ENCODE measurements around the gene GZMM. TPM values are rescaled to one million over a fixed set of nuclear protein-coding genes. Genes with fewer than 3 reads are reported as not detected.

Gene GZMM
- total RNA-seq, 1 donor from 2014 or later, result not detected

GRCh38 chr19:507286-508203 is 36.3 kb upstream of the GZMM start, which contains the start of gene TPGS1:
Gene TPGS1 (plus strand): TSS chr19:507497. CDS start chr19:507507, 10 bp downstream.
- Histone ChIP-seq H3K27me3 (no peaks in the 10 kb centered on the region), H3K36me3 (no peaks in the 10 kb centered on the region), H3K4me1 (peaks cover 39% of the 10 kb centered on the region), H3K4me3 (peak within 1 kb of the TSS; percentile 81 to 100), H3K9me3 (no peaks in the 10 kb centered on the region), H3K27ac (peak within 1 kb of the TSS; percentile 94)
- intact Hi-C loops (cut with DNase I), result no loop called here
- TF ChIP-seq POLR2A (IDR thresholded peaks at IDR 0.05), result no peak
- TF ChIP-seq CTCF (IDR thresholded peaks at IDR 0.05), result peak in 1 of 3 experiments; percentile 16
- TF ChIP-seq POLR2AphosphoS5 (IDR thresholded peaks at IDR 0.05; ENCODE audit: insufficient read depth in 1 of 2, low read depth in 1 of 2), result peak; percentile 56 to 86
- no peak for DNase-seq (ENCODE audit: extremely low spot score in 2 of 2)

DNA sequence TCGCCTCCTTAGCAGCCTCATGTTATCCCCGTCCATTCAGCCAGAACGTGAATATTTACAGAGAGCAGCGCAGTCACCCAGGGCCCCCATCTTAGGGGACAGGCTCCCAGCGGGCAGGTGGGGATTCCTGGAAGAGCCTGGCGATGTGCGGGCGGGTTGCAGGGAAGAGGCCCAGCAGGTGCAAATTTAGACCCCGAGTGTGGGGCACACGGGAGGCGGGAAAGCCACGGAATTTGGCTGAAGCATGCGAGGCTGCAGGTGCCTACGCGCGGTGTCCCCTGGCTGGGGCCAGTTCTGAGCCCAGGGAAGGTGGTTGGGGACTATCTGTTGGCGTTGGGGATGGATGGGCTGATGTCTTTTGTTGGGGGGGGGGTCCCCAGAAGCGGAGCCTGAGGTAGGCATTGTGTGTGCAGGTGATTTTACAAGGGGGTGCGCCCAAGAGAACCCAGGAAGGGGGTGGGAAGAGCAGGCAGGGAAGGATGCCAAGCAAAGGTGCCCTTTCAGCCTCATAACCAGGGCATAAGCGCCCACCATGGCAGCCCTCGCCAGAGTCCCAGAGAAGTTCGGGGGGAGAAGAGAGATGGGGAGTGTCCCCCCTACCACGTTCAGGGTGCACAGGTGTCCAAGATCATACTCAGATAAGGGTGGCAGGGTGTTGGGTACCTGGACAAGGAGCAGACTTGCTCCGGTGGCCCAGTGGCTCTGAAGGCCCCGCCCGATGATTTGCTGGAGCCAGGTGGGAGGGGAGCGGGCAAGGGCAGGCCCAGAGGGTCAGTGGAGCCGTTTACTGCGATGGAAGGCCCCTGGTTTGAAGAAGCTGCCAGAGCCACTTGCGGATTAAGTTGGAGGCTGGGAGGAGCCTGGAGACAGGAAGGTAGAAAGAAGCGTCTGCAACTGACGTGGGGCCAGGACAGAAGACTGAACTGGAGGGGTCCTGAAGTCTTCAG is 35.4 kb upstream of the GZMM start:
- DNase-seq (ENCODE audit: extremely low spot score in 2 of 2), result no peak
- intact Hi-C loops (cut with DNase I), result no loop called here
- Histone ChIP-seq H3K4me3 (peak overlapping the region; percentile 81 to 100), H3K27me3 (no peaks in the 10 kb centered on the region), H3K36me3 (no peaks in the 10 kb centered on the region), H3K27ac (peak overlapping the region; percentile 94), H3K9me3 (no peaks in the 10 kb centered on the region), H3K4me1 (peaks cover 48% of the 10 kb centered on the region)
- TF ChIP-seq POLR2A (IDR thresholded peaks at IDR 0.05), result no peak
- TF ChIP-seq POLR2AphosphoS5 (IDR thresholded peaks at IDR 0.05; ENCODE audit: insufficient read depth in 1 of 2, low read depth in 1 of 2), result no peak
- no peak for TF ChIP-seq CTCF (IDR thresholded peaks at IDR 0.05)

GRCh38 chr19:510606-511100 is 33.2 kb upstream of the GZMM start:
- TF ChIP-seq POLR2A (IDR thresholded peaks at IDR 0.05) (no peak), POLR2AphosphoS5 (IDR thresholded peaks at IDR 0.05; ENCODE audit: insufficient read depth in 1 of 2, low read depth in 1 of 2) (peak in 1 of 2 donors; percentile 40), CTCF (IDR thresholded peaks at IDR 0.05) (peak; percentile 57 to 85 (median 65))
- peak overlapping the region; percentile 78 for H3K27ac ChIP-seq
- DNase-seq (ENCODE audit: extremely low spot score in 2 of 2), result no peak
- H3K9me3 ChIP-seq, result no peaks in the 10 kb centered on the region
- no peaks in the 10 kb centered on the region for H3K36me3 ChIP-seq
- intact Hi-C loops (cut with DNase I), result no loop called here
- no peaks in the 10 kb centered on the region for H3K27me3 ChIP-seq
- peaks cover 52% of the 10 kb centered on the region for H3K4me1 ChIP-seq
- peak overlapping the region; percentile 20 to 21 for H3K4me3 ChIP-seq

GRCh38 chr19:511101-511851 is 32.6 kb upstream of the GZMM start:
- intact Hi-C loops (cut with DNase I), result no loop called here
- Histone ChIP-seq H3K36me3 (no peaks in the 10 kb centered on the region), H3K27ac (peak overlapping the region; percentile 78), H3K4me1 (peaks cover 46% of the 10 kb centered on the region), H3K27me3 (no peaks in the 10 kb centered on the region), H3K9me3 (no peaks in the 10 kb centered on the region), H3K4me3 (peak overlapping the region; percentile 20 to 21)
- DNase-seq (ENCODE audit: extremely low spot score in 2 of 2), result no peak
- TF ChIP-seq POLR2A (IDR thresholded peaks at IDR 0.05) (no peak), CTCF (IDR thresholded peaks at IDR 0.05) (no peak), POLR2AphosphoS5 (IDR thresholded peaks at IDR 0.05; ENCODE audit: insufficient read depth in 1 of 2, low read depth in 1 of 2) (peak in 1 of 2 donors; percentile 62)
